ENCODE data around the gene FRMD4A.

FRMD4A gene

GRCh38 chr10:14336736-14337135 is 6.0 kb upstream of the FRMD4A start:
- DNase-seq, result no peak

GRCh38 chr10:14334771-14335170 is 4.0 kb upstream of the FRMD4A start:
- DNase-seq, result no peak

- DNase-seq, result no peak
These were observed 2.9 kb upstream of the FRMD4A start for GRCh38 chr10:14333606-14334005.

- no peak for DNase-seq
These were observed 2.2 kb upstream of the FRMD4A start for GRCh38 chr10:14332903-14333302.

- DNase-seq, result no peak
These were observed 964 bp downstream of the FRMD4A start for GRCh38 chr10:14329746-14330173.

- DNase-seq, result no peak
These were observed 1.6 kb downstream of the FRMD4A start for GRCh38 chr10:14328881-14329672.

- no peak for DNase-seq
These were observed 3.2 kb downstream of the FRMD4A start for GRCh38 chr10:14327527-14327926.

GRCh38 chr10:14326581-14326980 is 4.1 kb downstream of the FRMD4A start:
- no peak for DNase-seq

GRCh38 chr10:14325325-14325955 is 5.3 kb downstream of the FRMD4A start:
- no peak for DNase-seq

- DNase-seq, result no peak
These were observed 8.1 kb downstream of the FRMD4A start for GRCh38 chr10:14322526-14323188.

- no peak for DNase-seq
These were observed 12.7 kb downstream of the FRMD4A start for GRCh38 chr10:14318007-14318406.

GRCh38 chr10:14312014-14312413 is 18.7 kb downstream of the FRMD4A start:
- DNase-seq, result no peak

- no peak for DNase-seq
These were observed 19.3 kb downstream of the FRMD4A start for GRCh38 chr10:14311206-14311957.

- DNase-seq, result no peak
These were observed 21.1 kb downstream of the FRMD4A start for GRCh38 chr10:14309593-14309992.

- DNase-seq, result no peak
These were observed 24.5 kb downstream of the FRMD4A start for GRCh38 chr10:14306190-14306589.

GRCh38 chr10:14304046-14304445 is 26.7 kb downstream of the FRMD4A start:
- no peak for DNase-seq

GRCh38 chr10:14302035-14302434 is 28.7 kb downstream of the FRMD4A start:
- DNase-seq, result no peak

- no peak for DNase-seq
These were observed 31.2 kb downstream of the FRMD4A start for GRCh38 chr10:14299556-14299955.

- no peak for DNase-seq
These were observed 34.5 kb downstream of the FRMD4A start for GRCh38 chr10:14296065-14296709.

GRCh38 chr10:14294347-14295059 is 36.2 kb downstream of the FRMD4A start:
- no peak for DNase-seq

- no peak for DNase-seq
These were observed 37.2 kb downstream of the FRMD4A start for GRCh38 chr10:14293526-14293925.

GRCh38 chr10:14291296-14291695 is 39.4 kb downstream of the FRMD4A start:
- no peak for DNase-seq

Measured in NCI-H1436 treated with DMSO at 0.1 percent for 48 hours (cell line).